Lung (tissue), 12 donors: Measurements from ENCODE around the gene GRID1. TPM values are rescaled to one million over a fixed set of nuclear protein-coding genes. Genes with fewer than 3 reads are reported as not detected.

ENCODE experiments used
- ATAC-seq: fragments of 200-7000 bp; cut with Tn5 transposase; one replicate; pipeline ENCODE4 v1.9.1; 2020; ENCODE audit warnings: moderate number of reproducible peaks; ENCODE audit not compliant: insufficient read depth, low FRiP score
- DNase-seq, 3 donors: peaks; one replicate each; pipeline ENCODE4 v3.0.0-alpha.2; 2013 to 2017
- H3K27ac ChIP-seq, 2 donors: one replicate each; pipeline ENCODE4 v1.5.1; 2013; ENCODE audit warnings: mild to moderate bottlenecking in 2 of 2, moderate library complexity in 2 of 2, control low read depth in 1 of 2, inconsistent platforms in 1 of 2, low read depth in 1 of 2, low read length in 1 of 2
- H3K27me3 ChIP-seq, 3 donors: one replicate each; pipeline ENCODE4 v1.5.1; 2013; ENCODE audit warnings: low read length in 2 of 3; ENCODE audit not compliant: control insufficient read depth in 3 of 3, insufficient read depth in 3 of 3
- H3K36me3 ChIP-seq, 4 donors: one replicate each; pipeline ENCODE4 v1.5.1; 2013; ENCODE audit warnings: low read length in 4 of 4, mild to moderate bottlenecking in 1 of 4, moderate library complexity in 1 of 4; ENCODE audit not compliant: control insufficient read depth in 4 of 4, insufficient read depth in 4 of 4
- H3K4me1 ChIP-seq, 5 donors: one replicate each; pipeline ENCODE4 v1.5.1; 2013; ENCODE audit warnings: low read length in 5 of 5, mild to moderate bottlenecking in 2 of 5, moderate library complexity in 1 of 5; ENCODE audit not compliant: control insufficient read depth in 5 of 5, insufficient read depth in 5 of 5
- H3K4me3 ChIP-seq: one replicate; pipeline ENCODE4 v1.5.1; 2013; ENCODE audit warnings: mild to moderate bottlenecking, control low read depth, moderate library complexity
- H3K9ac ChIP-seq, 2 donors: one replicate each; pipeline ENCODE4 v1.5.1; 2013; ENCODE audit warnings: low read length in 2 of 2, control low read depth in 1 of 2; ENCODE audit not compliant: insufficient read depth in 1 of 2
- H3K9me3 ChIP-seq, 4 donors: one replicate each; pipeline ENCODE4 v1.5.1; 2013; ENCODE audit warnings: low read length in 3 of 4, mild to moderate bottlenecking in 1 of 4, moderate library complexity in 1 of 4; ENCODE audit not compliant: control insufficient read depth in 4 of 4, insufficient read depth in 3 of 4
- CTCF ChIP-seq: IDR thresholded peaks from 2 replicates; pipeline ENCODE4 v1.5.1; 2012; ENCODE audit warnings: mild to moderate bottlenecking; ENCODE audit errors: control extremely low read depth, extremely low read depth
- WGBS, 2 donors: extraction: QIAGEN DNeasy Blood & Tissue Kit; methylation state at CpG; one replicate each; pipeline ENCODE4 v1.1.7; 2013; 5-methylcytosine and 5-hydroxymethylcytosine counted together
- polyA plus RNA-seq, 2 donors: library from polyadenylated mRNA; stranded (reverse); fragments of 200-250 nt; gene quantifications; one replicate each; pipeline ENCODE4 v1.2.1, GENCODE V29; 2013
- total RNA-seq, 2 donors: library from RNA; depleted of rRNA in 1 of 2; stranded (reverse); fragments of >200 nt in 1 of 2; gene quantifications; one replicate each; pipeline ENCODE4 v1.2.1, GENCODE V29; 2014 to 2021
- donor health status: control.
- donor health status: control.
- donor health status: Bipolar disorder and iron deficiency.
- donor health status: healthy.
- donor health status: DM: yes; HTN: yes; CAD: no.

Gene GRID1
- total and polyA plus RNA-seq, 4 donors, result 1.1 to 3.6 (median 2.2) TPM

GRCh38 chr10:85995791-85996190 lies 370.8 kb downstream of the GRID1 start:
- Histone ChIP-seq H3K9me3 (no peaks in the 10 kb centered on the region), H3K4me1 (no peaks in the 10 kb centered on the region), H3K9ac (no peak overlapping the region), H3K27me3 (peaks cover 0 to 2% (median 0%) of the 10 kb centered on the region in 3 donors), H3K27ac (no peak overlapping the region), H3K4me3 (no peak overlapping the region), H3K36me3 (no peaks in the 10 kb centered on the region)
- DNase-seq, result peak in 2 of 3 donors; percentile 3 to 17
- TF ChIP-seq CTCF, result no peak
- WGBS, 2 donors, result 32% methylated on average over 3 of the region's 3 CpGs
- ATAC-seq, result no peak

DNA sequence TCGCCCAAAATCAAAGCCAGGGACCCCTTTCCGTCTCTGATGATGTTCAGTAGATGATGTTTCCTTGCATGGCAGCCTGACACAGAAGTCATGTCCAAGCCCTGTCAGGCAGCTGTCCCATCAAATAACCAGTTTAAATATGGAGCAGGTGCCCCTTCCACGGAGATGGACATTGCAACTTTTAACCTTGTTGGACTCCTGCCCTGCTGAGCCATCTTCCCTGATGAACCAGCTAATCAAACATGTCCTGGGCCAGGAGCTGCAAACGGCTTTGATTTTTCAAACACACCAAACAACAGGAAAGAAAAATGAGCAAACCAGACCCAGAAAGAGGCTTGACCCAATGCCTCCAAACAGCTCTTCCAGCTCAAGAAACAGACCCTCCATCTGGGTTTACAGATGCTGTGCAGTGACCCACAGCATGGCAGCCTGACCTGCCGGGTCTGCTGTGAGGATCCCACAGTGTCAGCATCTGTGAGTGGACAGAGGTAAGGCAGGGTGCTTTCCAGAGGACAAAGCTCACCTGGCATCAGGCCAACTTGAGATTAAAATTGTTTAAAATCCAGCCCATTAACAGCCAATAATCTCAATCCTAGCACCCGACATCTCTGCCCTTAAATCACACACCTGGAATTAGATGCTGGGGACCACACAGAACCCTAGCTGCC lies 372.6 kb downstream of the GRID1 start:
- Histone ChIP-seq H3K9ac (no peak overlapping the region), H3K27me3 (peaks cover 0 to 2% (median 0%) of the 10 kb centered on the region in 3 donors), H3K27ac (no peak overlapping the region), H3K9me3 (no peaks in the 10 kb centered on the region), H3K4me3 (no peak overlapping the region), H3K4me1 (no peaks in the 10 kb centered on the region), H3K36me3 (no peaks in the 10 kb centered on the region)
- TF ChIP-seq CTCF, result no peak
- 63 to 73% methylated on average over 6 of the region's 6 CpGs for WGBS, 2 donors
- ATAC-seq (no peak), DNase-seq (no peak)

DNA sequence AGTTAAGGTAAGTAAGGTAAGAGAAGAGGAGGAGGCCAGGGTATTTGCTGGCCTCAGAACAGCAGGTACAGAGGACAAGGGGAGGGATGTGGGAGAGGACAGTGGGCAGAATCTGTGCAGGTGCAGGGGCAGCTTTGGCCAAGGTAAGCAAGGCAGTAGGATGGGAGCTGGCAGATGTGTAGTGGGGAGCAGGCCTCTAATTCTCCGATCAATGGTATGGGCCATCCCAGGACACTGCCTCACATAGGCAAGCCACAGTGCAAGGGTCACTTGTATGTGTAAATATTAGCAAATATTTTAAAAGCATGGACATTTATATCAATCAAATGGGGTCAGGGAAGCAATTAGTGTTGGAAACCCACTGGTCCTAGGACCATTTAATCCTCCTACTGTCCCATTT lies 373.5 kb downstream of the GRID1 start:
- Histone ChIP-seq H3K27ac (no peak overlapping the region), H3K27me3 (peaks cover 0 to 2% (median 0%) of the 10 kb centered on the region in 3 donors), H3K4me1 (no peaks in the 10 kb centered on the region), H3K4me3 (no peak overlapping the region), H3K36me3 (no peaks in the 10 kb centered on the region), H3K9ac (no peak overlapping the region), H3K9me3 (no peaks in the 10 kb centered on the region)
- ATAC-seq (no peak), DNase-seq (no peak)
- no peak for TF ChIP-seq CTCF
- 96 to 100% methylated on average over 1 of the region's 1 CpG for WGBS, 2 donors

DNA sequence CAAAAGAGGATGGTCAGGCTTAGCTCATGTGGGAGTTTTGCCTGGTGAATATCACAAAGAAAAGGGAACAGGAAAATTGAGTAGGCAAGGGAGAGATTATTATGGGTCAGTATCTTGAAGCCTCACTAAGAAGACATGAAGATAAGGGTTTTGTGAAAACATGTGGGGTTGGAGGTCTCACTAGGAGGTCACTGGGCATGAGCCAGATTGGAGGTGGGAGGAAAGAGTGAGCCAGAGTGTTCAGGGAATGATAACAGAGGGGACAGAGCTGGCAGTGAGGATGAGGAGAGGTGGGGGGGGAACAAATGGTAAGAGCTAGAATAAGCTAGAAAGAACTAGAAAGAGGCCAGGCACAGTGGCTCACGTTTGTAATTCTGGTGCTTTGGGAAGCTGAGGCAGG lies 374.3 kb downstream of the GRID1 start:
- no peak for ATAC-seq
- Histone ChIP-seq H3K9ac (no peak overlapping the region), H3K36me3 (no peaks in the 10 kb centered on the region), H3K4me3 (no peak overlapping the region), H3K27me3 (peaks cover 0 to 2% (median 0%) of the 10 kb centered on the region in 3 donors), H3K27ac (no peak overlapping the region), H3K4me1 (no peaks in the 10 kb centered on the region), H3K9me3 (no peaks in the 10 kb centered on the region)
- no peak for TF ChIP-seq CTCF
- 56 to 95% methylated on average over 1 of the region's 1 CpG for WGBS, 2 donors
- no peak for DNase-seq
